Loucy (cell line): ENCODE results near the gene SYN1.

Experiments
- H2AFZ ChIP-seq: fragments of 200-600 bp; sonication (generic); 2 replicates; pipeline ENCODE4 v1.6.0; 2016; ENCODE audit warnings: antibody characterized with exemption, mild to moderate bottlenecking, low read length, moderate library complexity
- H3F3A ChIP-seq: fragments of 200-600 bp; 2 replicates; pipeline ENCODE4 v1.6.0; 2016; ENCODE audit warnings: antibody characterized with exemption, low read depth, mild to moderate bottlenecking
- H3K27me3 ChIP-seq: fragments of 200-600 bp; sonication (generic); 2 replicates; pipeline ENCODE4 v1.6.1; 2014; ENCODE audit warnings: low read length, mild to moderate bottlenecking; ENCODE audit not compliant: insufficient read depth, poor library complexity, severe bottlenecking
- H3K36me3 ChIP-seq: fragments of 200-600 bp; sonication (generic); 2 replicates; pipeline ENCODE4 v1.6.1; 2016; ENCODE audit warnings: low read length; ENCODE audit not compliant: insufficient read depth
- H3K4me1 ChIP-seq: fragments of 200-600 bp; sonication (generic); 2 replicates; pipeline ENCODE4 v1.5.1; 2014; ENCODE audit warnings: low read length, mild to moderate bottlenecking; ENCODE audit not compliant: insufficient read depth, poor library complexity, severe bottlenecking
- H3K4me2 ChIP-seq: fragments of 200-600 bp; sonication (generic); 2 replicates; pipeline ENCODE4 v1.6.0; 2014; ENCODE audit warnings: antibody characterized with exemption, low read length, low read depth, mild to moderate bottlenecking; ENCODE audit not compliant: poor library complexity, severe bottlenecking
- H3K4me3 ChIP-seq: fragments of 200-600 bp; sonication (generic); 2 replicates; pipeline ENCODE4 v1.5.1; 2014; ENCODE audit warnings: low read length, mild to moderate bottlenecking, mixed read lengths; ENCODE audit not compliant: poor library complexity, severe bottlenecking
- H3K79me2 ChIP-seq: fragments of 200-600 bp; sonication (generic); 2 replicates; pipeline ENCODE4 v1.6.1; 2014; ENCODE audit warnings: low read length; ENCODE audit not compliant: insufficient read depth
- H3K9ac ChIP-seq: fragments of 200-600 bp; sonication (generic); 2 replicates; pipeline ENCODE4 v1.6.0; 2014; ENCODE audit warnings: mild to moderate bottlenecking, low read depth, low read length, moderate library complexity; ENCODE audit not compliant: poor library complexity, severe bottlenecking
- H3K9me2 ChIP-seq: fragments of 200-600 bp; sonication (generic); replicated peaks from 2 replicates; pipeline ENCODE4 v1.6.1; 2016; ENCODE audit warnings: low read depth, low read length, mixed read lengths
- H3K9me3 ChIP-seq: fragments of 200-600 bp; sonication (generic); 2 replicates; pipeline ENCODE4 v1.6.1; 2014; ENCODE audit warnings: mild to moderate bottlenecking, antibody characterized with exemption, low read length, low read depth; ENCODE audit not compliant: insufficient read depth
- H4K20me1 ChIP-seq: fragments of 200-600 bp; sonication (generic); 2 replicates; pipeline ENCODE4 v1.6.0; 2014; ENCODE audit warnings: antibody characterized with exemption, low read length, mild to moderate bottlenecking; ENCODE audit not compliant: insufficient read depth, poor library complexity, severe bottlenecking
- CTCF ChIP-seq: fragments of 200-600 bp; sonication (generic); conservative IDR thresholded peaks from 2 replicates; pipeline ENCODE4 v1.5.1; 2014; ENCODE audit warnings: mild to moderate bottlenecking, antibody characterized with exemption, low read length
- EZH2phosphoT487 ChIP-seq: fragments of 200-600 bp; IDR thresholded peaks from 2 replicates; pipeline ENCODE4 v1.6.1; 2018; ENCODE audit warnings: antibody characterized with exemption, mild to moderate bottlenecking, moderate library complexity, borderline replicate concordance

Gene SYN1

GRCh38 chrX:47574547-47575301 is 44.9 kb downstream of the SYN1 start:
- Histone ChIP-seq H3K36me3 (peaks cover 6% of the 10 kb centered on the region; the same call in 1 of the 2 replicates), H3K27me3 (no peaks in the 10 kb centered on the region), H3K9me3 (no peaks in the 10 kb centered on the region), H3K4me2 (no peak overlapping the region), H3K79me2 (no peaks in the 10 kb centered on the region), H3K4me1 (no peaks in the 10 kb centered on the region), H4K20me1 (no peaks in the 10 kb centered on the region), H3K9me2 (no peaks in the 10 kb centered on the region), H3K4me3 (no peak overlapping the region), H3K9ac (no peak overlapping the region), H2AFZ (no peak overlapping the region), H3F3A (no peaks in the 10 kb centered on the region)
- TF ChIP-seq CTCF (no peak), EZH2phosphoT487 (no peak)

- no peaks in the 10 kb centered on the region for H3K4me1 ChIP-seq
- H3K27me3 ChIP-seq: no peaks in the 10 kb centered on the region
- H3K9me3 ChIP-seq: no peaks in the 10 kb centered on the region
- H3K36me3 ChIP-seq: peaks cover 6% of the 10 kb centered on the region; the same call in 1 of the 2 replicates
- no peaks in the 10 kb centered on the region for H4K20me1 ChIP-seq
- H3K9me2 ChIP-seq: no peaks in the 10 kb centered on the region
- H3K4me3 ChIP-seq: no peak overlapping the region
- no peak for TF ChIP-seq EZH2phosphoT487
- no peak for TF ChIP-seq CTCF
- no peak overlapping the region for H3K9ac ChIP-seq
- no peak overlapping the region for H3K4me2 ChIP-seq
- no peaks in the 10 kb centered on the region for H3K79me2 ChIP-seq
- no peak overlapping the region for H2AFZ ChIP-seq
- no peaks in the 10 kb centered on the region for H3F3A ChIP-seq
These were observed 45.5 kb downstream of the SYN1 start for GRCh38 chrX:47574076-47574546.

GRCh38 chrX:47573341-47574075 is 46.1 kb downstream of the SYN1 start:
- Histone ChIP-seq H3K27me3 (no peaks in the 10 kb centered on the region), H2AFZ (no peak overlapping the region), H3K9me3 (no peaks in the 10 kb centered on the region), H4K20me1 (no peaks in the 10 kb centered on the region), H3F3A (no peaks in the 10 kb centered on the region), H3K79me2 (no peaks in the 10 kb centered on the region), H3K4me3 (no peak overlapping the region), H3K36me3 (peaks cover 6% of the 10 kb centered on the region; the same call in 1 of the 2 replicates), H3K4me1 (no peaks in the 10 kb centered on the region), H3K4me2 (no peak overlapping the region), H3K9me2 (no peaks in the 10 kb centered on the region), H3K9ac (no peak overlapping the region)
- no peak for TF ChIP-seq CTCF
- TF ChIP-seq EZH2phosphoT487: no peak
